IMR-90 (cell line): ENCODE data around the gene PTPRF. TPM values are rescaled to one million over a fixed set of nuclear protein-coding genes. Genes with fewer than 3 reads are reported as not detected.

Source experiments
- ATAC-seq: fragments of 200-7000 bp; cut with Tn5 transposase; 2 replicates; pipeline ENCODE4 v1.9.1; 2020; ENCODE audit warnings: low read depth, mild to moderate bottlenecking, moderate library complexity
- BruUV-seq: library from RNA; stranded (reverse); fragments of 400-500 nt; replicated peaks from 2 replicates; lab custom pipeline; 2021; lab: Mats Ljungman, UMichigan
- CTCF ChIA-PET: fragments of 300-600 bp; formaldehyde crosslinking; extraction: SDS; loops from one replicate; lab custom pipeline; 2021; ENCODE audit warnings: antibody characterized with exemption; lab: Yijun Ruan, JAX
- POLR2A ChIA-PET: fragments of 300-600 bp; sonication (Branson Sonifier 250); formaldehyde crosslinking; loops from one replicate; lab custom pipeline; 2022; ENCODE audit warnings: antibody characterized with exemption; ENCODE audit not compliant: unreplicated experiment; lab: Charles Lee
- DNase-seq: peaks from one replicate; pipeline ENCODE4 v3.0.0; 2013
- H2AFZ ChIP-seq: replicated peaks from 2 replicates; pipeline ENCODE3; 2013; ENCODE audit warnings: low read length, mild to moderate bottlenecking; ENCODE audit not compliant: poor library complexity
- H2AK5ac ChIP-seq: 2 replicates; pipeline ENCODE4 v1.6.1; 2013; ENCODE audit warnings: low read depth, low read length, inconsistent platforms
- H2AK9ac ChIP-seq: replicated peaks from 2 replicates; pipeline ENCODE3; 2013; ENCODE audit warnings: mild to moderate bottlenecking, low read depth, low read length, moderate library complexity; ENCODE audit not compliant: poor library complexity
- H2BK120ac ChIP-seq: 2 replicates; pipeline ENCODE4 v1.6.1; 2013; ENCODE audit warnings: low read depth, low read length, inconsistent platforms
- H2BK15ac ChIP-seq: 3 replicates; pipeline ENCODE4 v1.6.1; 2013; ENCODE audit warnings: low read depth, low read length, inconsistent platforms
- H2BK20ac ChIP-seq: 2 replicates; pipeline ENCODE4 v1.6.1; 2013; ENCODE audit warnings: low read depth, mild to moderate bottlenecking, inconsistent platforms, low read length, moderate library complexity
- H2BK5ac ChIP-seq: 2 replicates; pipeline ENCODE4 v1.6.1; 2013; ENCODE audit warnings: mild to moderate bottlenecking, low read depth, low read length, inconsistent platforms; ENCODE audit not compliant: poor library complexity, severe bottlenecking
- H3K14ac ChIP-seq: replicated peaks from 2 replicates; pipeline ENCODE4 v1.6.1; 2013; ENCODE audit warnings: low read depth, low read length, inconsistent platforms
- H3K18ac ChIP-seq: 2 replicates; pipeline ENCODE4 v1.6.1; 2013; ENCODE audit warnings: low read depth, low read length, control low read depth
- H3K23ac ChIP-seq: 2 replicates; pipeline ENCODE4 v1.6.1; 2013; ENCODE audit warnings: low read depth, low read length, inconsistent platforms
- H3K27ac ChIP-seq: 2 replicates; pipeline ENCODE4 v1.5.1; 2013; ENCODE audit warnings: mild to moderate bottlenecking, control low read depth, low read length; ENCODE audit not compliant: insufficient read depth
- H3K27me3 ChIP-seq: 2 replicates; pipeline ENCODE4 v1.6.1; 2013; ENCODE audit warnings: low read length; ENCODE audit not compliant: control insufficient read depth, insufficient read depth
- H3K36me3 ChIP-seq: 2 replicates; pipeline ENCODE4 v1.6.1; 2013; ENCODE audit warnings: low read length, mixed read lengths; ENCODE audit not compliant: control insufficient read depth, insufficient read depth
- H3K4ac ChIP-seq: 2 replicates; pipeline ENCODE4 v1.6.1; 2013; ENCODE audit warnings: low read depth, low read length, inconsistent platforms
- H3K4me1 ChIP-seq: 2 replicates; pipeline ENCODE4 v1.6.1; 2013; ENCODE audit warnings: low read length, mixed read lengths; ENCODE audit not compliant: control insufficient read depth, insufficient read depth
- H3K4me2 ChIP-seq: 2 replicates; pipeline ENCODE4 v1.6.1; 2013; ENCODE audit warnings: low read depth, mild to moderate bottlenecking, control low read depth, low read length, moderate library complexity
- H3K4me3 ChIP-seq: 2 replicates; pipeline ENCODE4 v1.5.1; 2013; ENCODE audit warnings: low read depth, mild to moderate bottlenecking, control low read depth, low read length, moderate library complexity; ENCODE audit not compliant: insufficient read depth
- H3K56ac ChIP-seq: 2 replicates; pipeline ENCODE4 v1.6.1; 2013; ENCODE audit warnings: low read length, inconsistent platforms; ENCODE audit not compliant: insufficient read depth; ENCODE audit errors: extremely low read depth
- H3K79me1 ChIP-seq, 2 experiments: 2 replicates each; pipeline ENCODE4 v1.6.1; 2013; ENCODE audit warnings: low read length in 2 of 2, inconsistent platforms in 1 of 2, low read depth in 1 of 2
- H3K9ac ChIP-seq: 2 replicates; pipeline ENCODE4 v1.6.1; 2013; ENCODE audit warnings: low read depth, low read length, control low read depth
- H3K9me1 ChIP-seq: 2 replicates; pipeline ENCODE4 v1.6.1; 2013; ENCODE audit warnings: low read length, inconsistent platforms; ENCODE audit not compliant: insufficient read depth
- H3K9me3 ChIP-seq: 2 replicates; pipeline ENCODE4 v1.6.1; 2013; ENCODE audit warnings: low read length; ENCODE audit not compliant: control insufficient read depth, insufficient read depth
- H4K20me1 ChIP-seq: 2 replicates; pipeline ENCODE4 v1.6.1; 2013; ENCODE audit warnings: low read length, inconsistent platforms; ENCODE audit not compliant: insufficient read depth
- H4K5ac ChIP-seq: 2 replicates; pipeline ENCODE4 v1.6.1; 2013; ENCODE audit warnings: mild to moderate bottlenecking, low read depth, low read length, control low read depth
- H4K8ac ChIP-seq, 2 experiments: 2 replicates each; pipeline ENCODE4 v1.6.1; 2013; ENCODE audit warnings: low read depth in 2 of 2, low read length in 2 of 2, control low read depth in 1 of 2, inconsistent platforms in 1 of 2
- H4K91ac ChIP-seq: 2 replicates; pipeline ENCODE4 v1.6.1; 2013; ENCODE audit warnings: low read depth, low read length, inconsistent platforms; ENCODE audit not compliant: insufficient read depth
- CEBPB ChIP-seq: IDR thresholded peaks from 2 replicates; pipeline ENCODE4 v1.6.1; 2012; ENCODE audit warnings: low read depth, low read length, improper control_type of control experiment
- NFE2L2 ChIP-seq: fragments of 150-350 bp; IDR thresholded peaks from 2 replicates; pipeline ENCODE4 v1.6.1; 2016; ENCODE audit warnings: low read depth, mild to moderate bottlenecking, low read length
- RAD21 ChIP-seq: IDR thresholded peaks from 2 replicates; pipeline ENCODE4 v1.6.1; 2012; ENCODE audit warnings: low read length, improper control_type of control experiment
- RCOR1 ChIP-seq: IDR thresholded peaks from 2 replicates; pipeline ENCODE4 v1.6.1; 2012; ENCODE audit warnings: mild to moderate bottlenecking, low read length, improper control_type of control experiment; ENCODE audit not compliant: insufficient replicate concordance
- RFX5 ChIP-seq: IDR thresholded peaks from 2 replicates; pipeline ENCODE4 v1.8.0; 2012; ENCODE audit warnings: low read depth, mild to moderate bottlenecking, low read length, moderate library complexity
- SMC3 ChIP-seq: fragments of 150-350 bp; IDR thresholded peaks from 2 replicates; pipeline ENCODE4 v1.6.1; 2016; ENCODE audit warnings: low read depth, mild to moderate bottlenecking, antibody characterized with exemption, low read length, moderate library complexity
- WGBS, 2 experiments: methylation state at CpG; one replicate each; pipeline versions ENCODE4 v1.1.5 to v1.1.7; 2013; ENCODE audit warnings: missing lambda C conversion rate in 2 of 2; ENCODE audit not compliant: insufficient read length in 1 of 2; ENCODE audit errors: extremely low coverage in 2 of 2; 5-methylcytosine and 5-hydroxymethylcytosine counted together
- dilution Hi-C: fragments of 300-500 bp; cut with HindIII; formaldehyde crosslinking; loops from one replicate; pipeline ENCODE4 v1.14.3; 2018; ENCODE audit warnings: low sequenced_read_pairs; ENCODE audit not compliant: unreplicated experiment
- in situ Hi-C: fragments of 300-500 bp; cut with MboI; formaldehyde crosslinking; loops from 3 replicates; pipeline ENCODE4 v1.14.3; 2019; ENCODE audit warnings: low sequenced_read_pairs, inconsistent platforms, mixed read lengths
- intact Hi-C: fragments of 100-400 bp; cut with micrococcal nuclease; formaldehyde crosslinking; loops from 2 replicates; pipeline ENCODE4 v1.10.0; 2022
- polyA plus RNA-seq, 3 experiments: library from polyadenylated mRNA; depleted of rRNA; stranded (reverse); fragments of >200 nt; gene quantifications; 2 replicates each; pipeline ENCODE4 v1.2.3, GENCODE V29; 2012; ENCODE audit warnings: low replicate concordance in 1 of 3
- total RNA-seq: library from RNA; depleted of rRNA; stranded (reverse); fragments of >200 nt; gene quantifications from 2 replicates; pipeline ENCODE4 v1.2.3, GENCODE V29; 2012
- TF ChIP-seq, protein P1 (sequence below): conservative IDR thresholded peaks from 2 replicates; pipeline ENCODE4 v1.5.1; 2012; ENCODE audit warnings: mild to moderate bottlenecking, low read depth, low read length, improper control_type of control experiment

The PTPRF gene
- total and polyA plus RNA-seq, 2 of the 4 experiments (the other 2 are of a cell fraction) = 25.8 to 92.3 TPM

DNA sequence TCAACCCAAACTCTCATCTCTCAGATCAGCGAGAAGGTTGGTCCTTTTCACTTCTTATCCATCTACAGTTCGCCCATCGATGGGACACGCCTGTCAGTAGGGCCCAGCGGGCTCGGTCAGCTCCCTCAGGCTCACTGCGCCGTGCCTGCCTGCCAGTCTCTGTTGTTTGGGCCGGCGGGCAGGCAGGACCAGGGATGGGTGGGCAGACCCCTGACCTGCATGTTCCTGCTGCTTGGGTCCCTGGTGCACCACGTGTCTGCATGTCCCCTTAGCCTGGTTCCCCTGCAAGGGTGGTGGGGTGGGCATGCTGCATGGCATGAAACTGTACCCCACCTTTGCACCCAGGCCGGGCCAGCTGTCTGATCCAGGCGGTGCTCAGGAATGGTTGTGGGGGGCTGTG lies 52.4 kb downstream of the PTPRF start:
- Histone ChIP-seq H2AFZ (no peak overlapping the region), H3K36me3 (peaks cover 15% of the 10 kb centered on the region; the same call in 1 of the 2 replicates), H3K56ac (no peak overlapping the region), H2BK15ac (no peak overlapping the region), H3K4ac (no peak overlapping the region), H4K8ac (0 out of 4 replicates have a peak overlapping the region, but pooled peaks of 1 of the 2 experiments have one; percentile 13), H3K9ac (no peak overlapping the region), H3K4me3 (no peak overlapping the region), H2AK9ac (peak overlapping the region; percentile 18), H3K18ac (no peak overlapping the region), H3K27ac (no peak overlapping the region), H3K9me1 (peaks cover 25% of the 10 kb centered on the region), H3K14ac (no peak overlapping the region), H3K27me3 (no peaks in the 10 kb centered on the region), H4K5ac (no peak overlapping the region), H3K9me3 (no peaks in the 10 kb centered on the region), H3K4me2 (no peak overlapping the region), H2BK120ac (no peak overlapping the region), H3K4me1 (peaks cover 14% of the 10 kb centered on the region), H4K91ac (no peak overlapping the region), H2BK20ac (no peak overlapping the region), H3K79me1 (peaks cover 6 to 43% of the 10 kb centered on the region in 2 experiments; a peak in 3 of 4 replicates), H2BK5ac (no peak overlapping the region), H2AK5ac (no peak overlapping the region), H3K23ac (no peak overlapping the region), H4K20me1 (peaks cover 6% of the 10 kb centered on the region; the same call in 1 of the 2 replicates)
- ChIA-PET POLR2A (no interaction called here), CTCF (no interaction called here)
- BruUV-seq = no TSS peak
- in situ Hi-C loops = no loop called here
- ATAC-seq = no peak
- dilution Hi-C loops = no loop called here
- 95% methylated on average over 6 of the region's 13 CpGs; no CpG with 5 or more reads in 1 of the 2 experiments for WGBS, 2 experiments
- DNase-seq = no peak
- intact Hi-C loops = no loop called here
- no peak for TF ChIP-seq RFX5
- no peak for TF ChIP-seq RAD21
- TF ChIP-seq SMC3 = no peak
- TF ChIP-seq, protein P1, sequence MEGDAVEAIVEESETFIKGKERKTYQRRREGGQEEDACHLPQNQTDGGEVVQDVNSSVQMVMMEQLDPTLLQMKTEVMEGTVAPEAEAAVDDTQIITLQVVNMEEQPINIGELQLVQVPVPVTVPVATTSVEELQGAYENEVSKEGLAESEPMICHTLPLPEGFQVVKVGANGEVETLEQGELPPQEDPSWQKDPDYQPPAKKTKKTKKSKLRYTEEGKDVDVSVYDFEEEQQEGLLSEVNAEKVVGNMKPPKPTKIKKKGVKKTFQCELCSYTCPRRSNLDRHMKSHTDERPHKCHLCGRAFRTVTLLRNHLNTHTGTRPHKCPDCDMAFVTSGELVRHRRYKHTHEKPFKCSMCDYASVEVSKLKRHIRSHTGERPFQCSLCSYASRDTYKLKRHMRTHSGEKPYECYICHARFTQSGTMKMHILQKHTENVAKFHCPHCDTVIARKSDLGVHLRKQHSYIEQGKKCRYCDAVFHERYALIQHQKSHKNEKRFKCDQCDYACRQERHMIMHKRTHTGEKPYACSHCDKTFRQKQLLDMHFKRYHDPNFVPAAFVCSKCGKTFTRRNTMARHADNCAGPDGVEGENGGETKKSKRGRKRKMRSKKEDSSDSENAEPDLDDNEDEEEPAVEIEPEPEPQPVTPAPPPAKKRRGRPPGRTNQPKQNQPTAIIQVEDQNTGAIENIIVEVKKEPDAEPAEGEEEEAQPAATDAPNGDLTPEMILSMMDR = no peak
- TF ChIP-seq NFE2L2 = no peak
- no peak for TF ChIP-seq CEBPB
- TF ChIP-seq RCOR1 = no peak
